ENCODE results near the gene IPO7.
"Not testable (repeated sequence)": the region's sequence is repeated elsewhere in the genome, so short reads cannot be mapped to it uniquely, and the experiment has no call there.

Gene IPO7

DNA sequence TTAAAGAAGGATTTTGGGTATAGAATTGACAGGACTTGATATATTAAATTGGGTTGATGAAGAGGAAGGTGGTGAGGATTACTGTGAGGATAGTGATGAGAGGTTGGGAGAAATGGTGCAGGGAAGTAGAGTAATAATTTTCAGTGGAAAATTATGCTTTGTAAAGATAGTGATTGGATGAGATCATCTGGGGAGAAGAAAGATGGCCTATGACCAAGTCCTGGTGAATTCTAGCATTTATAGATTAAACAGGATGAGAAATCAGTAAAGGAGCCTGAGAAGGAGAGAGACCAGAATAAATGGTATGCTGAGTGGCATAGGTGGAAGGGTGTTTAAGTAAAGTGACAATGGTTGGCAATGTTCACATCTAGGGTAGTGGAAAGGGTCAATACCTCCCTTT, 15.0 kb downstream of the IPO7 start:
- DNase-seq = no peak

DNA sequence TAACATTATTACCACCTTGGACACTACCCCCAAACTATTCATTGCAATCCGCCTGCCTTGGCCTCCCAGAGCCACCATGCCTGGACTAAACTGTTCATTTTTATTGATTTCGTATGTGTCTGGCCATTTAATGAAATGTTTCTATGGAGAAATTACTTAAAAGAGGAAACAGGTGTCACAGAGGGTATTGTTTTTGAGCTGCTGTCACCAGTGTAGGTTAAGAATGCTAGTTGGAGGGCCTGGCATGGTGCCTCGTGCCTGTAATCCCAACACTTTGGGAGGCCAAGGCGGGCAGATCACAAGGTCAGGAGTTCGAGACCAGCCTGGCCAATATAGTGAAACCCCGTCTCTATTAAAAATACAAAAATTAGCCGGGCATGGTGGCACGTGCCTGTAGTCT, 17.4 kb downstream of the IPO7 start:
- DNase-seq = not testable (repeated sequence)

DNA sequence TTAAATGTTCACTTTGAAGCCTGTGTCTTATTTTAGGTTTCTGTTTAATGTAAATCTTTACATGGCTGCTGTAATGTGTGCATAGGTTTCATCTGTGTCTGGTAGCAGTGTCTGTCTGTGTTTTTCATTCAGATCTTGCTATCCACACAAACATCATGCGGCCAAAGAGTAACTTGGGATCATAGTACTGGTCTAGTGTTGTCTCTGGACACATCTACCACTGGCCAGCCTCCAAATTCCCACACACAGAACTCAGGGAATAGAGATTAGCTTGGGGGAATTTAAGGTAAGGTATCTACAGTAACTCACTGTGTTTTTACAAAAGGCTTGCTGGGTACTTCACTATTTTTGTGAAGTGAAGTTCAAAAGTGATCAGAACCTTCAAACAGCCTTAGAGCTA, 44.3 kb downstream of the IPO7 start:
- no peak for DNase-seq

DNA sequence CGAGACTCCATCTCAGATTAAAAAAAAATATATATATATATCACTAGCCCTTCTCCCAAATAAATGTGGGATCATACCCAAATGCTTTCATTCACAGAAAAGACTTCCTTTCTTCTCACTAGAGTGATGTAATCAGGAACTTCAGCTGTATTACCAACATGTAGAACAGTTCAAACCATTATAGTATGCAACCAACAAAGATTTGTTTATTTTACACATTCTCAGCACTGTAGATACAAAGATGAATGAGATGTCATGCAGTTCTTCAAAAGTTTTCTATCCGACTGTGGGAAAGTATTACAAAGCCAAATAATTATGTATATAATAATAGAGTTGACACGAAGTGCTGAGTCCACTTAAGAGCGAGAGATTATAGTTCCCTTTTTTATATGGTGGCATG, 54.2 kb downstream of the IPO7 start:
- DNase-seq = no peak

DNA sequence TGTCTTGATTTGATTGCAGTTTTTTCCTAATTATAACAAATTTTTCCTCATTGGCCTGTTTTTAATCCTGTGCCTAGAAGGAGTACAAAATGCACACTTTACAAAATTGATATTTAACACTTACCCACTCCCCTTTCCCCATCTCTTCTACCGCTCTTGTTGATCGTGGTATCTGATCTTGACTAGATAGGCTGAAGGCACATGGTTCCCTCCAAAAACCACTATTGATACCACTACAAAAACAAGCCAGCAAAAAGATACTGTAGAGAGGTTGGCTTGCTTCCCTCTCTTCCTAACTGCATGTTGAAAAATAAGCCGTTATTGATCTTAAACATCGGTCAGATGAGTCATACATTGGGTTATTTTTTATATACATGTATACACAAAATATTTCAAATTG, 61.8 kb downstream of the IPO7 start:
- DNase-seq = no peak

DNA sequence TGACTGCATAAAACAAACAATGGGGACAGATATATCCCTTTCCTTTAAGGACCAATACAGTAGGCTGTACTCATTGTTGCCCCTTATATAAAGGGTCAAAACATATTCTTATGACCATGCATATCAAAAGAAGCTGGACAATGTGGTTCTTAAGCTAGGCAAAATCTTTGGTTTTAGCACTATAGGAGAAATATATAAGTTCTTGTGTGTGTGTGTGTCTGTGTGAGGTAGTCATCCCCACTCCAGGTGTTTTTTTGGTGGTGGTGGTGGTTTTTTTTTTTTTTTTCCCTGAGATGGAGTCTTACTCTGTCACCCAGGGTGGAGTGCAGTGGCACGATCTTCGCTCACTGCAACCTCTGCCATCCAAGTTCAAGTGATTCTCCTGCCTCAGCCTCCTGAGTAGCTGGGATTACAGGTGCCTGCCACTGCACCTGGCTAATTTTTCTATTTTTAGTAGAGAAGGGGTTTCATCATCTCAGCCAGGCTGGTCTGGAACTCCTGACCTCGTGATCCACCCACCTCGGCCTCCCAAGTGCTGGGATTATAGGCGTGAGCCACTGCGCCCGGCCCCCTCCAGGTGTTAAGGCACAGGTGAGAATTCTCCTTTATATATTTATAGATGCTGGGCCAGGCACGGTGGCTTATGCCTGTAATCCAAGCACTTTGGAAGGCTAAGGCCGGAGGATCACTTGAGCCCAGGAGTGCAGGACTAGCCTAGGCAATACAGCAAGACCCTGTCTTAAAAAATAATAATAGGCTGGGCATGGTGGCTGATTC, 64.3 kb downstream of the IPO7 start:
- DNase-seq = no peak

DNA sequence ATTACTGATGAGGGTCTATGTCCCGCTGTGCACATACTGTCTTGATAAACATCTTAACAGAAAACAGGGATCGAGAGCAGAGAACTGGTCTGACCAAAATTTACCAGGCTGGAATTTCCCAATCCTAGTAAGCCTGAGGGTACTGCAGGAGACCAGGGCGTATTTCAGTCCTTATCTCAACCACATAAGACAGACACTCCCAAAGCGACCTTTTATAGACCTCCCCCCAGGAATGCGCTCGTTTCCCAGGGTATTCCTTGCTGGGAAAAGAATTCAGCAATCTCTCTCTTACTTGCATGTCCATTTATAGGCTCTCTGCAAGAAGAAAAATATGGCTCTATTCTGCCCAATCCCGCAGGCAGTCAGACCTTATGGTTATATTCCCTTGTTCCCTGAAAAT, 67.6 kb downstream of the IPO7 start:
- not testable (repeated sequence) for DNase-seq

DNA sequence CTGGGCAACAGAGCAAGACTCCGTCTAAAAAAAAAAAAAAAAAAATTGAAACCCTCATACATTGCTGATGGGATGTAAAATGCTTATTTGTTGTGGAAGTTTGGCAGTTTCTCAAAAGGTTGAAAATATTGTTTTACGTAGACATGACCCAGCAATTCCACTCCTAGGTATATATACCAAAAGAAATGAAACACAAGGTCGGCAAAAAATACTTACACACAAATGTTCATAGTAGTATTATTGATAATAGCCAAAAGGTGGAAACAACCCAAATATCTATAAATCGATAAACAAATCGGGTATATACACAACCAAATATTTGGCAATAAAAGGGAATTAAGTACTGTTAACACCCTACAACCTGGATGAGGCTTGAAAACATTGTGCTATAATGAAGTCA, 71.3 kb downstream of the IPO7 start:
- no peak for DNase-seq

DNA sequence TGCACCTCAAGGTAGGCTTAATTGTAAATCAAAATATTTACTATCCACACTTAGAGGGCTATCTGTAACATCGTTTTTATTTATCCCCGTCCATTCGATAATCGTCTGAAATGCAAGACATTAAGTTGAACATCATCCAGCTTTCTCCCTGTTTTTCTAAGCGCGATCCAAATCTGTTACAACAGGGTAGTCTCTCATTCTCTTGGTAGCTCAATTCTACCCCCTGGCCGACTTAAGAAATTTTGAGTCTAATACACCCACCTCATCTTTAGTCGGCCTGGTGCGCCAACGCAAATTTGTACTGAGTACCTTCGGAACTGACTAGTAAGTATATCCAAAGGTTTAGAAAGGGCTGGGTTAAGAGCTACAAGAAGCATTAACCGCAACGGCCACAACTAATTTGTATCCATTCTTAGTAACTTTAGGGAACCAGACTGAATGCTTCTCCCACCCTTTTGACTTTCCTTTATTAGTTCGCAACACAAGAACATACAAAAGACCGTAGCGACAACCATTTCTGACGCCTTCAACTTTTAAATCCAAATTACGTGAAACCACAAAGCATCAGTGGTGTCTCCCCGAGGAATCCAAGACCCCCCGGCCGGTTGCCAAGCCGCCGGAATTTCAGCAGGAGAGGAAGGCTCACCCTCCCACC, 75.3 kb downstream of the IPO7 start:
- peak; percentile 12 for DNase-seq

DNA sequence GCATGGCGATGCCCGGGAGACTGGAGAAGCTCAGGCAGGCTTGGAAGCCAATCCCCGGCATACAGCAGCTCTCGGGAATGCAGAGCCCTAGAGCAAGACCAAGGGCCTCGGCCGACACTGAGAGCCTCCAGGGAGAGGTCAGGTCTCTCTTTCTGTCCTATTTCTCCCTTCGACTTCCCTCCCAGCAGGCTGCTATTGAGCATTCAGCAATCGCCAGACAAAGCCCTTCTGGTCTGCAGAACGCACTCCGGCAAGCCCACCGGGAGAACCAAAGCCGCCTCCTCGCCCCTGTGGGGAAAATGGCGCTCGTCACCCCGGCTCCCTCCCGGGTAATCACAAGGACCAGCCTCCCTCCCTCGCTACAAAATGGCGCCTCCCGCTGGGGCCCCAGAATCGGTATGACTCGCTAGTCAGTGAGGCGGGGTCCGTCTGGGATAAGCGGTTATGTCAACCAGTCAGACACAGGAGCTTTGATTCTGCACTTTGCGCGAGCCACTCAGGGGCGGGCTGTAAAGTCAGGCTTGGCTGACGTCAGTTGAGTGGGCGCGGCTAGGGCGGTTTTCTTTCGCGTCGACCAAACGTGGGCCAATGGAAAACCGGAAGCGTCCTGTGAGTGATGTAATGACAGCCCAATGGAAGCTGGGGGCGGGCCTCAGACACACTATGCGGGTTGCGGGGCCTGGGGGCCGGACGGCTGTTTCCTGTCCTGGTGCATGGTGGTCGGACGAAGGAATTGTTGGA, 76.0 kb downstream of the IPO7 start, which contains the start of gene ZNF143:
Gene ZNF143 (plus strand): TSS at position 691 of the 741 bp plus-strand sequence. CDS start 10,297 bp downstream, outside the sequence.
- peak; percentile 100 for DNase-seq

DNA sequence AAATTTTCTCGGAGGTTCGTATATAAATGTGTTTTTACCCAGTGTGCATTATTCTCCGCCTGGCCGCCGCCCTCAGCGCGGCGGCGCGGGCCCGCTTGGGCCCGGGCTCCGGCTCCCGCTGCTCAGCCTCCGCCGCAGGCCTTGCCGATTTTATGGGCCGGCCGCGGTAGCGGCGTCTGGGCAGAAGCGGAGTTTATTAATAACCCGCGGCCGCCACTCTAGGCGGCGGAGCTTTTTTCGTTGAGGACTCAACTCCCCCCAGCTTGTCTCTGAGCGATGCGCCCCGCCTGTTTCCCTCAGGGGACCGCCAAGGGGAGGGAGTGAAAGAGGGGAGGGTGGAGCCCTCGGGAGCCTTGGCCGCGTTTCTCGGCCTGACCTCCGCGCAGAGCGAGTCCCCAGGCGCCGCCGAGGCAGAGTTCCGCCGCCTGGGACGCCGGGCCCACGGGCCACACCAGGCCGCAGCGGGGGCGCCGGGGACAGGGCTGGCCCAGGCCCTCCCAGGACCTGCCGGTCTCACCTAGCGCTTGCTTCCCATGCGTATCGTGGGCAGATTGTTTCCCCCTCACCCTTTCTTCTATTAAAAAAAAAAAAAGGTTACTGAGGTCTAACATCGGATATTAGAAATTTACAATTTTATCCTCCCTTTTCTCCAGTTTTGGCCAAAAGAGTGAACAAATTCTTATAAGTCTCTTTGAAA, 76.8 kb downstream of the IPO7 start:
- DNase-seq = peak; percentile 79

DNA sequence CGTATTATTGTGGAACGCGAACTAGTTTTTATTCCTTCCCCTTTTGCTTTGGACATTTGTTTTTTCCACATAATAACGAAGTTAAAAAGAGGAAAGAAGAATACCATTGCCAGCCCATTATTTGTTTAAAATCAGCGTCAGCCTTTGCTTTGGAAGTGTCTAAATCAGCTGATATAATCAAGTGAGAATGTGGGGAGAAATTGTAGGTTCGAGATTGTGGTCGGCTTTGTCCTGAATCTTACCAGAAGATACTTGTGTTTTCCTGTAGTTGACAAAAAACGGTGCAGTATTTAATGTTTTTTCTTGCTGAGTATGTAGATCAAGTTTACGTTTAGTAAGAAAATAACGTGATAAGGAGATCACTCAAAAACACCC, 77.3 kb downstream of the IPO7 start:
- peak; percentile 7 for DNase-seq

DNA sequence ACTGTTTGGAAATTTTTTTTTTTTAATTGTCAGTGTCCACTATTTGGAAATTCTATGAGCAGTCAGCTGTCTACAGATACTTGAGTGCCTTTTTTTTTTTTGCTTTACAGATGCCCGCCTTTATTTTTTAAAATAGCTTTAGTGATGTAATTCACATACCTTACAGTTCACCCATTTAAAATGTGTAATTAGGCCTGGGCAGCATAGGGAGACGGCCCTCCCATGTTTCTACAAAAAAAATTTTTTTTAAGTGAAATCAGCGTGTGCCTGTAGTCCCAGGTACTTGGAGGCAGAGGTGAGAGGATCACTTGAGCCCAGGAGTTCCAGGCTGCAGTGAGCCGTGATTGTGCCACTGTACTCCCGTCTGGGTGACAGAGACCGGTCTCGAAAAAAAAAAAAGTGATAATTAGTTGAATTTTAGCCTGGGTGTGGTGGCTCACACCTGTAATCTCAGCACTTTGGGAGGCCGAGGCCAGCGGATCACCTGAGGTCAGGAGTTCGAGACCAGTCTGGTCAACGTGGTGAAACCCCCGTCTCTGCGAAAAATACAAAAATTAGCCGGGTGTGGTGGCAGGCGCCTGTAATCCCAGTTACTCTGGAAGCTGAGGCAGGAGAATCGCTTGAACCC, 77.8 kb downstream of the IPO7 start:
- peak; percentile 25 for DNase-seq

DNA sequence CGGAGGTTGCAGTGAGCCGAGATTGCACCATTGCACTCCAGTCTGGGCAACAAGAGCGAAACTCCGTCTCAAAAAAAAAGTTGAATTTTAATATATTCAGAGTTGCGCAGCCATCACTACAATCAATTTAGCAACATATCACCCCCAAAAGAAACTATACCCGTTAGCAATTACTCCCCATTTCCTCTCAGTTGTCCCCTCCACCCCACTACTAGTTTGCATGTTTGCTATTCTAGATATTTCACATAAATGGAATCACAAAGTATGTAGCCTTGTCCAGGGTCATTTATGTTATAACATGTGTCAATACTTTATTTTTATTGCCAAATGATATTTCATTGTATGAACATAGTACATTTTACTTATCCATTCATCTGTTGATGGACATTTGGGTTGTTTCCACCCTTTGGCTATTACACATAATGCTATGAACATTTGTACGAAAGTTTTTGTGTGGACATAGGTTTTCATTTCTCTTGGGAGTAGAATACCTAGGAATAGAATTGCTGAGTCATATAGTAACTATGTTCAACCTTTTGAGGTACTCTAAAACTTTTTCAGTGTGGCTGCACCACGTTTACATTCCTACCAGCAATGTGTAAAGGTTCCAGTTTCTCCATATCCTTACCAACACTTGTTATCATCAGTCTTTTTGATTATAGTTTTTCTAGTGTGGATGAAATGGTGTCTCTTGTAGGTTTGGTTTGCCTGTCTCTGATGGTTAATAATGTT, 78.5 kb downstream of the IPO7 start:
- DNase-seq = no peak

DNA sequence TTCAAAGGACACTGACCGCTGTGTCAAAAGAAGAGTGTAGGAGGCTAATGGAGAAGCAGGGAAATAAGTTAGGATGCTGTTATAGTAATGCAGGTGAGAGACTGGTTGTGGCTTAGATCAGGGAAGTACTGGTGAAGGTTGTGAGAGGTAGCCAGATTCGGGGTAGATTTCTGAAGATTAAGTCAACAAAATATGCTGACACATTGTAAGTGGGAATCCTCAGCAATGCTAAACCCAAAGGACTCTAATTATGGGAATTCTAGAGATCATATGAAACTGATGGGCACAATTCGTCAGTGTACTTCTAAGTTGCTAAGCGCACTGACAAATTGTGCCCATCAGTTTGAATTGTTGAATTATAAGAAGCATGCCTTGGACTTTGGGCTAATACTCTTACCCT, 86.3 kb downstream of the IPO7 start:
- no peak for DNase-seq

DNA sequence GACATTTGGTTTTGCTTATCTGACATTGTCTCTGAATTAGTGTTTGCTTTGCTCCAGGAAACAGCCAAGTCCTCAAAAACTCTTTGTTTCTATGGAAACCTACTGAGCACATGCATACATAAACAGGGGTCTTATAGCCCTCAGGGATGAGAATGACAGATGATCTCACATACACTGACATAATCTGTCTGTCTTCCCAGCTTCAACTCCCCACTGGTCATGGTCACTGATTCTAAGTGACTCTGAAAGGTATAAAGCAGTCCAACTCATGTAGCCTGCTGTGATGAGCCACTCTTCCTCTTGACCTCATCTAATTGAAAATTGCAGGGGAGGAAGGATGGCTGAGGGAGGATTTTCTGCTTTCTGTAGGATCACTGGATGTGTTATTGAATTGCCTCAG, 89.0 kb downstream of the IPO7 start:
- DNase-seq = no peak

DNA sequence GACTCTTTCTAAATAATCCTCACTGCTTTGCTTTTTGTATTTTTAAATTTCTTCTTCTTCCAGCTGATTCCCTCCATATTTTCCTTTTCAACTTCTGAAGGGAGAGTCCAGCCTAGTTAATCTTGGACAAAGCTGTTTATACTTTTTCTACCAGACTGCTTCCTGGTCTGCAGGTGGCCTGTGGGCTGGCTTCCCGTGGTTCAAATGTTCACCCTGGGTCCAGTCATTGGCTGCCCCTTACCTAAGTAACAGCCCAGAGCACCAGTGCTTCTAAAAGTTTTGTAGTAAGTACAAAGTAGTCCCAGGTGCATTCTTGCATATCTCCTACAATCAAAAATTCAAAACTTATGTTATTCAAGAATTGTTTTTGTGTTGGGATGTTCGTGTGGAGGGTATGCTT, 95.4 kb downstream of the IPO7 start:
- DNase-seq = no peak

DNA sequence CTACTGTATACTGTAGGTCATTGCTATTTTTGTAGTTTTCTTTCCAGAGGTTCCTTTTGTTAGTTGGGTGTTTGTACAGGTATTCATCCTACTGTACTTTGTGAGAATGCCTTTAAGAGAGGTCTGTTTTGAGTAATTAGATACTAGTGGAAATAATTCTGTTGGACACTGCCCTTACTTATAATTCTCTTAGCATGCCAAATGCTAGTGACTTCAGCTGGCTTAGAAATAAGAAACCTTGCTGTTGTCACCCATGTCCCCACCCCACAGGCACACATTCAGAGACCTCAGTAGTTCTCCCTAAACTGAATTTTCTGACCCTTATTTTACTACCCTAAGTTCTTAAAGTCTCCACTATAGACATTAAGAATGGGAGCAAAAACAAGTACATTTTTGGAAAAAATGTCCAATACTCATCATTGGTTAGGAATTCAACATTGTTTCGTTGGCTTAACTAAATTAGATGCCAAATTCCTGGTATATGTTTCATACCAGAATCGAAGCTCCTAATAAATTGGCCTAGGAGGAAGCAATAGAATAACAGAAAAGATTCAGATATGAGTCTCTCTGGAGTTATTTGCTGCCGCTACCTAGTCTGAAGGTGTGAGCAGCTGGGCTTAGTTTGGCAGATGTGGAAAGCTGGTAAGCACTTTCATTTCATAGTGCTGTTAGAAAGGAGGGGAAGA, 104.8 kb downstream of the IPO7 start:
- peak; percentile 88 for DNase-seq

DNA sequence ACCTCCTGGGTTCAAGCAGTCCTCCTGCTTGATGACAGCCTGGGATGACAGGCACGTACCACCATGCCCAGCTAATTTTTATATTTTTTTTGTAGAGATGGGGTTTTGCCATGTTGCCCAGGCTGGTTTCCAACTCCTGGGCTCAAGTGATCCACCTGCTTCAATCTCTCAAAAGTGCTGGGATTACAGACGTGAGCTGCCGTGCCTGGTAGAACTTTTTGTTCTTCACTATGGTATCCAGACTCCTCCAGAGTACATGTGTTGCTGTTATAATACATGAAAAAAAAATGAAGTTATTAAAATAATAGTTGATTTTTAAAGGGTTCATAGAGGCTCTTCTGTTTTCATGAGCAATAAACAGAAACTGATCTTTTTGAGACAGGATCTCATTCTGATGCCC, 105.9 kb downstream of the IPO7 start:
- DNase-seq = no peak

DNA sequence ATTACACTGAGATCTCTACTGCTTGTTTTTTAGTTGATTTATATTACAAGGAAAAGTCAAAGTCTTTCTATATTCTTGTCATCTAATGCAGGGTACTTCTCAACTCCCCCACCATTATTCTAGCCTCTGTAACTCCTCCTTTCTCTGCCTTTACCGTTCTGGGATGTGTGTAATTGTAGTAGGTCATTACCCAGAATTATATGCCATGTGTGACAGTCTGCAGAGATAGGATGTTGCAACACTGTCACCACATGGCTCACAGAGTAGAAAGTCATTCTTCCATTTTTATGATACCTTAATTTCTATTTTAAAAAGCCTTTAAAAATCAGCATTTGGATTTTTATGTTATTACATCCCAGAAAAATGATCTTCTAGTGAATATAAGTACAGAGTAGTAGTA, 109.0 kb downstream of the IPO7 start:
- no peak for DNase-seq

DNA sequence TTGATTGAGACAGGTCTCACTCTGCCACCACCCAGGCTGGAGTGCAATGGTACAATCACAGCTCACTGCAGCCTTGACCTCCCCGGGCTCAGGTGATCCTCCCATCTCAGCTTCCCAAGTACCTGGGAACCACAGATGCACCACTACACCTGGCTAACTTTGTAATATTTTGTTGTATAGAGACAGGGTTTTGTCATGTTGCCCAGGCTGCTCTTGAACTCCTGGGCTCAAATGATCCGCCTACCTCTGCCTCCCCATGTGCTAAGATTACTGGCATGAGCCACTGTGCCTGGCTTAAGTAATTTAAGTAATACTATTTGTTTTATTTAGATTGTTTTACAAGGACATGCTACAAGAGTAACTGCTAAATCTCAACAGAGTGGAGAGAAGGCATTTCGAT, 109.9 kb downstream of the IPO7 start:
- no peak for DNase-seq

Data from HCEC 1CT (cell line).